Neural progenitor cell (in vitro differentiated cells): ENCODE results near the gene HLA-DPB1.

Experiments used
- CTCF ChIP-seq: fragments of 200-600 bp; sonication (generic); IDR thresholded peaks from 2 replicates; pipeline ENCODE4 v1.5.1; 2017; ENCODE audit warnings: antibody characterized with exemption, mild to moderate bottlenecking
- EZH2phosphoT487 ChIP-seq: fragments of 200-600 bp; sonication (generic); IDR thresholded peaks from 2 replicates; pipeline ENCODE4 v1.6.1; 2017; ENCODE audit warnings: antibody characterized with exemption

GRCh38 chr6:33081098-33081824 is 5.5 kb downstream of the HLA-DPB1 start:
- TF ChIP-seq CTCF, result no peak
- TF ChIP-seq EZH2phosphoT487, result no peak
